ENCODE results near the gene KRT71.
A peak's percentile ranks its signal among the peaks of the same experiment; 100 is the strongest.

KRT71 gene

GRCh38 chr12:52498946-52499345, 54.0 kb downstream of the KRT71 start:
- no peak overlapping the region for H3K4me3 ChIP-seq (ENCODE audit: low read depth, low read length)
- no peak for DNase-seq (ENCODE audit: low read depth)
- no peak for TF ChIP-seq CTCF (IDR thresholded peaks at IDR 0.05; ENCODE audit: low read depth, low read length)

- TF ChIP-seq MYC (IDR thresholded peaks at IDR 0.05; ENCODE audit: low read depth, low read length) (no peak), MAX (IDR thresholded peaks at IDR 0.05; ENCODE audit: low read depth, low read length) (no peak)
- no peak for DNase-seq (ENCODE audit: low read depth)
- no peak overlapping the region for H3K4me3 ChIP-seq (ENCODE audit: low read depth, low read length)
Measured at GRCh38 chr12:52497975-52498374, 55.0 kb downstream of the KRT71 start.

- H3K4me3 ChIP-seq (ENCODE audit: low read depth, low read length) = no peak overlapping the region
- peak; percentile 29 for DNase-seq (ENCODE audit: low read depth)
- TF ChIP-seq CTCF (IDR thresholded peaks at IDR 0.05; ENCODE audit: low read depth, low read length) (no peak), MAX (IDR thresholded peaks at IDR 0.05; ENCODE audit: low read depth, low read length) (no peak), MYC (IDR thresholded peaks at IDR 0.05; ENCODE audit: low read depth, low read length) (no peak), POLR2A (IDR thresholded peaks at IDR 0.05; ENCODE audit: extremely low read depth, insufficient read length) (no peak)
Measured at GRCh38 chr12:52496590-52497071, 56.3 kb downstream of the KRT71 start.

GRCh38 chr12:52496054-52496453, 56.9 kb downstream of the KRT71 start:
- TF ChIP-seq CTCF (IDR thresholded peaks at IDR 0.05; ENCODE audit: low read depth, low read length) = no peak
- TF ChIP-seq MYC (IDR thresholded peaks at IDR 0.05; ENCODE audit: low read depth, low read length) = no peak
- TF ChIP-seq MAX (IDR thresholded peaks at IDR 0.05; ENCODE audit: low read depth, low read length) = no peak
- no peak for TF ChIP-seq POLR2A (IDR thresholded peaks at IDR 0.05; ENCODE audit: extremely low read depth, insufficient read length)
- H3K4me3 ChIP-seq (ENCODE audit: low read depth, low read length) = no peak overlapping the region
- no peak for DNase-seq (ENCODE audit: low read depth)

GRCh38 chr12:52495389-52495788, 57.6 kb downstream of the KRT71 start:
- H3K4me3 ChIP-seq (ENCODE audit: low read depth, low read length) = no peak overlapping the region
- peak; percentile 14 for DNase-seq (ENCODE audit: low read depth)
- TF ChIP-seq CTCF (IDR thresholded peaks at IDR 0.05; ENCODE audit: low read depth, low read length) = no peak
- no peak for TF ChIP-seq MAX (IDR thresholded peaks at IDR 0.05; ENCODE audit: low read depth, low read length)
- no peak for TF ChIP-seq POLR2A (IDR thresholded peaks at IDR 0.05; ENCODE audit: extremely low read depth, insufficient read length)
- TF ChIP-seq MYC (IDR thresholded peaks at IDR 0.05; ENCODE audit: low read depth, low read length) = no peak

GRCh38 chr12:52494518-52494917, 58.4 kb downstream of the KRT71 start:
- TF ChIP-seq POLR2A (IDR thresholded peaks at IDR 0.05; ENCODE audit: extremely low read depth, insufficient read length) = no peak
- TF ChIP-seq CTCF (IDR thresholded peaks at IDR 0.05; ENCODE audit: low read depth, low read length) = no peak
- TF ChIP-seq MYC (IDR thresholded peaks at IDR 0.05; ENCODE audit: low read depth, low read length) = no peak
- TF ChIP-seq MAX (IDR thresholded peaks at IDR 0.05; ENCODE audit: low read depth, low read length) = no peak
- peak; percentile 34 for DNase-seq (ENCODE audit: low read depth)
- no peak overlapping the region for H3K4me3 ChIP-seq (ENCODE audit: low read depth, low read length)
